GM19043 (cell line): Measurements from ENCODE around the gene CAMTA1.

Experiments used
- ATAC-seq: cut with Tn5 transposase; IDR thresholded peaks from one replicate; pipeline ENCODE4 v1.9.1; 2021; ENCODE audit warnings: low read depth; ENCODE audit not compliant: unreplicated experiment

Gene CAMTA1

GRCh38 chr1:7487766-7488474, 702.7 kb downstream of the CAMTA1 start:
- ATAC-seq, result no peak

GRCh38 chr1:7488475-7488842, 703.2 kb downstream of the CAMTA1 start:
- ATAC-seq, result no peak

GRCh38 chr1:7489586-7489985, 704.3 kb downstream of the CAMTA1 start:
- ATAC-seq, result no peak

GRCh38 chr1:7490576-7490975, 705.3 kb downstream of the CAMTA1 start:
- ATAC-seq, result no peak

- ATAC-seq, result no peak
These were observed 706.0 kb downstream of the CAMTA1 start for GRCh38 chr1:7491109-7491817.

GRCh38 chr1:7491818-7492173, 706.5 kb downstream of the CAMTA1 start:
- no peak for ATAC-seq

GRCh38 chr1:7493711-7494454, 708.6 kb downstream of the CAMTA1 start:
- no peak for ATAC-seq

GRCh38 chr1:7495962-7496361, 710.7 kb downstream of the CAMTA1 start:
- no peak for ATAC-seq

GRCh38 chr1:7497107-7497637, 711.9 kb downstream of the CAMTA1 start:
- no peak for ATAC-seq

- ATAC-seq, result no peak
These were observed 715.3 kb downstream of the CAMTA1 start for GRCh38 chr1:7500381-7501083.

GRCh38 chr1:7501084-7501491, 715.8 kb downstream of the CAMTA1 start:
- ATAC-seq, result no peak

- no peak for ATAC-seq
These were observed 716.7 kb downstream of the CAMTA1 start for GRCh38 chr1:7501723-7502603.

GRCh38 chr1:7503691-7504437, 718.6 kb downstream of the CAMTA1 start:
- ATAC-seq, result no peak

- ATAC-seq, result no peak
These were observed 719.1 kb downstream of the CAMTA1 start for GRCh38 chr1:7504438-7504720.

GRCh38 chr1:7505094-7505770, 720.0 kb downstream of the CAMTA1 start:
- ATAC-seq, result no peak

- no peak for ATAC-seq
These were observed 720.7 kb downstream of the CAMTA1 start for GRCh38 chr1:7505771-7506453.

GRCh38 chr1:7506454-7507284, 721.4 kb downstream of the CAMTA1 start:
- ATAC-seq, result no peak
